Adipocyte (in vitro differentiated cells): ENCODE results near the gene HUNK.

Experiments
- DNase-seq: peaks from one replicate; pipeline ENCODE4 v3.0.0-alpha.2; 2015; ENCODE audit warnings: low read depth
- H3K27me3 ChIP-seq: replicated peaks from 2 replicates; pipeline ENCODE4 v1.7.0; 2013; ENCODE audit warnings: mild to moderate bottlenecking, low read length, moderate library complexity; ENCODE audit not compliant: control insufficient read depth, insufficient read depth
- H3K36me3 ChIP-seq: 2 replicates; pipeline ENCODE4 v1.7.0; 2013; ENCODE audit warnings: low read length, mild to moderate bottlenecking, moderate library complexity; ENCODE audit not compliant: control insufficient read depth, insufficient read depth, severe bottlenecking
- H3K4me1 ChIP-seq: 2 replicates; pipeline ENCODE4 v1.7.0; 2013; ENCODE audit warnings: mild to moderate bottlenecking, low read length, moderate library complexity; ENCODE audit not compliant: control insufficient read depth, insufficient read depth
- H3K4me3 ChIP-seq: 2 replicates; pipeline ENCODE4 v1.7.0; 2013; ENCODE audit warnings: mild to moderate bottlenecking, low read length, moderate library complexity
- H3K9ac ChIP-seq: 2 replicates; pipeline ENCODE4 v1.7.0; 2013; ENCODE audit warnings: mild to moderate bottlenecking, low read length, moderate library complexity
- H3K9me3 ChIP-seq: 2 replicates; pipeline ENCODE4 v1.7.0; 2013; ENCODE audit warnings: mild to moderate bottlenecking, low read length, moderate library complexity; ENCODE audit not compliant: control insufficient read depth

Gene HUNK

GRCh38 chr21:32044205-32045180 is 171.7 kb downstream of the HUNK start:
- H3K4me1 ChIP-seq: no peaks in the 10 kb centered on the region
- H3K4me3 ChIP-seq: no peak overlapping the region
- no peak for DNase-seq
- H3K9me3 ChIP-seq: no peaks in the 10 kb centered on the region
- no peaks in the 10 kb centered on the region for H3K36me3 ChIP-seq
- peaks cover 3% of the 10 kb centered on the region for H3K27me3 ChIP-seq
- H3K9ac ChIP-seq: no peak overlapping the region

GRCh38 chr21:32046191-32046590 is 173.4 kb downstream of the HUNK start:
- H3K9me3 ChIP-seq: peaks cover 2% of the 10 kb centered on the region
- DNase-seq: no peak
- peaks cover 7% of the 10 kb centered on the region for H3K27me3 ChIP-seq
- H3K36me3 ChIP-seq: no peaks in the 10 kb centered on the region
- no peak overlapping the region for H3K9ac ChIP-seq
- H3K4me3 ChIP-seq: no peak overlapping the region
- no peaks in the 10 kb centered on the region for H3K4me1 ChIP-seq

GRCh38 chr21:32048353-32048752 is 175.5 kb downstream of the HUNK start:
- no peak overlapping the region for H3K4me3 ChIP-seq

More at GRCh38 chr21:32048353-32048752, 175.5 kb downstream of the HUNK start:
- DNase-seq: no peak
- peaks cover 9% of the 10 kb centered on the region for H3K27me3 ChIP-seq
- H3K36me3 ChIP-seq: no peaks in the 10 kb centered on the region
- H3K9me3 ChIP-seq: peaks cover 16% of the 10 kb centered on the region
- no peak overlapping the region for H3K9ac ChIP-seq
- no peaks in the 10 kb centered on the region for H3K4me1 ChIP-seq
